A673 (cell line): ENCODE measurements around the gene FIBCD1. TPM values are rescaled to one million over a fixed set of nuclear protein-coding genes. Genes with fewer than 3 reads are reported as not detected.

Experiments
- BruUV-seq: library from RNA; stranded (reverse); fragments of 400-500 nt; replicated peaks from 2 replicates; lab custom pipeline; 2021; lab: Mats Ljungman, UMichigan
- CTCF ChIA-PET: fragments of 300-600 bp; sonication (Branson Sonifier 250); formaldehyde crosslinking; loops from one replicate; lab custom pipeline; 2022; ENCODE audit warnings: antibody characterized with exemption; lab: Charles Lee
- POLR2A ChIA-PET: fragments of 300-600 bp; sonication (Branson Sonifier 250); formaldehyde crosslinking; loops from one replicate; lab custom pipeline; 2022; ENCODE audit warnings: antibody characterized with exemption; ENCODE audit not compliant: low non-redundant PET; lab: Charles Lee
- DNase-seq: peaks from one replicate; pipeline ENCODE4 v3.0.0-alpha.2; 2015; ENCODE audit warnings: low spot score
- H3K27ac ChIP-seq: fragments of 200-600 bp; sonication (generic); 2 replicates; pipeline ENCODE4 v1.5.1; 2016; ENCODE audit warnings: mixed run types, low read depth, mild to moderate bottlenecking, mixed read lengths, antibody characterized with exemption, low read length; ENCODE audit not compliant: poor library complexity, severe bottlenecking
- H3K27me3 ChIP-seq: fragments of 200-600 bp; sonication (generic); replicated peaks from 2 replicates; pipeline ENCODE4 v1.6.1; 2017; ENCODE audit warnings: mixed run types, low read depth, mild to moderate bottlenecking, mixed read lengths, antibody characterized with exemption, low read length; ENCODE audit not compliant: insufficient read depth, poor library complexity
- H3K36me3 ChIP-seq: fragments of 200-600 bp; sonication (generic); 2 replicates; pipeline ENCODE4 v1.6.1; 2016; ENCODE audit warnings: mixed run types, mild to moderate bottlenecking, mixed read lengths, antibody characterized with exemption, low read length; ENCODE audit not compliant: insufficient read depth, poor library complexity, severe bottlenecking
- H3K4me1 ChIP-seq: fragments of 200-600 bp; sonication (generic); 2 replicates; pipeline ENCODE4 v1.6.1; 2017; ENCODE audit warnings: mixed run types, mild to moderate bottlenecking, mixed read lengths, antibody characterized with exemption, low read length; ENCODE audit not compliant: insufficient read depth, poor library complexity, severe bottlenecking
- H3K4me3 ChIP-seq: fragments of 200-600 bp; sonication (generic); 2 replicates; pipeline ENCODE4 v1.5.1; 2016; ENCODE audit warnings: low read depth, mixed run types, mild to moderate bottlenecking, mixed read lengths, low read length; ENCODE audit not compliant: poor library complexity, severe bottlenecking
- H3K9me3 ChIP-seq: fragments of 200-600 bp; sonication (generic); 2 replicates; pipeline ENCODE4 v1.6.1; 2016; ENCODE audit warnings: mixed run types, low read depth, mild to moderate bottlenecking, mixed read lengths, antibody characterized with exemption, low read length; ENCODE audit not compliant: poor library complexity, severe bottlenecking
- CTCF ChIP-seq: fragments of 300-800, 200-600 bp; sonication (generic); conservative IDR thresholded peaks from 2 replicates; pipeline ENCODE4 v1.5.1; 2017; ENCODE audit warnings: low read depth, mild to moderate bottlenecking, antibody characterized with exemption, low read length, moderate library complexity, mixed read lengths
- EZH2 ChIP-seq: fragments of 200-600 bp; sonication (generic); IDR thresholded peaks from 2 replicates; pipeline ENCODE4 v1.6.1; 2017; ENCODE audit warnings: borderline replicate concordance, low read depth, mild to moderate bottlenecking, mixed read lengths, antibody characterized with exemption, low read length; ENCODE audit not compliant: poor library complexity, severe bottlenecking
- intact Hi-C: fragments of 100-400 bp; cut with micrococcal nuclease; formaldehyde crosslinking; loops from one replicate; pipeline ENCODE4 v1.10.0; 2022; ENCODE audit not compliant: unreplicated experiment
- total RNA-seq: library from RNA; stranded (reverse); gene quantifications from 2 replicates; pipeline ENCODE4 v1.2.3, GENCODE V29; 2021

The FIBCD1 gene
- total RNA-seq, 1 experiment from 2014 or later = 0.19 TPM

DNA sequence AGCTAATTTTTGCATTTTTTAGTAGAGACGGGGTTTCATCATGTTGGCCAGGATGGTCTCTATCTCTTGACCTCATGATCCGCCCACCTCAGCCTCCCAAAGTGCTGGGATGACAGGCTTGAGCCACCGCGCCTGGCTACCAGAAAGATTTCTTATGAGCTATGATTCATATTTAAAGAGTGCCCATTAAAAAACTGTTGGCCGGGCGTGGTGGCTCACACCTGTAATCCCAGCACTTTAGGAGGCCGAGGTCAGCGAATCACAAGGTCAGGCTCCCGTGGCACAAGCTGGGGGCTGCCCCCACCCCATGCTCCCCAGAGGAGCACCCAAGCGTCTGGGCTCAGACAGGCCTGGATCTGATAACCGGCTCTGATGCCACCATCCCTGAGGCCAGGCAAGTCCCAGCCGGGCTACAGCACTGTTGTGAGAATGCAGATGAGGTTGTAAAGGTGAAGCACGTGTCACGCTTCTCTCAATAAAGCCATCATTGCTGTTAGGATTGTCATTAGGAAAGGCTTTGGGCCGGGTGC is 56.3 kb downstream of the FIBCD1 start:
- POLR2A ChIA-PET = no interaction called here
- CTCF ChIA-PET = interaction anchor here (0.8 kb wide), 1 partner anchor 172 kb away, joined by 5 read pairs; no protein-coding TSS in a partner anchor
- intact Hi-C loops = no loop called here
- Histone ChIP-seq H3K27ac (no peak overlapping the region), H3K9me3 (no peaks in the 10 kb centered on the region), H3K27me3 (no peaks in the 10 kb centered on the region), H3K4me3 (no peak overlapping the region), H3K36me3 (peaks cover 88% of the 10 kb centered on the region), H3K4me1 (no peaks in the 10 kb centered on the region)
- no TSS peak for BruUV-seq
- TF ChIP-seq EZH2 = no peak
- TF ChIP-seq CTCF = no peak
- DNase-seq = no peak

GRCh38 chr9:130881516-130881915 is 57.5 kb downstream of the FIBCD1 start:
- POLR2A ChIA-PET = no interaction called here
- TF ChIP-seq EZH2 = no peak
- TF ChIP-seq CTCF = no peak
- Histone ChIP-seq H3K4me3 (no peak overlapping the region), H3K36me3 (peaks cover 76% of the 10 kb centered on the region), H3K27me3 (no peaks in the 10 kb centered on the region), H3K27ac (no peak overlapping the region), H3K9me3 (no peaks in the 10 kb centered on the region), H3K4me1 (no peaks in the 10 kb centered on the region)
- intact Hi-C loops = no loop called here
- CTCF ChIA-PET = interaction anchor here (0.5 kb wide), 1 partner anchor 172 kb away, joined by 4 read pairs; no protein-coding TSS in a partner anchor
- no TSS peak for BruUV-seq
- no peak for DNase-seq

GRCh38 chr9:130880599-130881220 is 58.3 kb downstream of the FIBCD1 start:
- no peak for DNase-seq
- intact Hi-C loops = no loop called here
- POLR2A ChIA-PET = no interaction called here
- TF ChIP-seq EZH2 (no peak), CTCF (no peak)
- Histone ChIP-seq H3K27ac (no peak overlapping the region), H3K4me3 (no peak overlapping the region), H3K36me3 (peaks cover 72% of the 10 kb centered on the region), H3K27me3 (no peaks in the 10 kb centered on the region), H3K4me1 (no peaks in the 10 kb centered on the region), H3K9me3 (no peaks in the 10 kb centered on the region)
- CTCF ChIA-PET = interaction anchor here (0.5 kb wide), 1 partner anchor 171 kb away, joined by 4 read pairs; no protein-coding TSS in a partner anchor
- BruUV-seq = no TSS peak
